ENCODE data around the gene MRTO4.
"Not testable (repeated sequence)": the region's sequence is repeated elsewhere in the genome, so short reads cannot be mapped to it uniquely, and the experiment has no call there.

Gene MRTO4

GRCh38 chr1:19251305-19252196, at the start of gene MRTO4, which contains the start of gene EMC1:
MRTO4 (plus strand) TSS chr1:19251805; CDS start chr1:19251836, 31 bp downstream.
EMC1 (minus strand) TSS chr1:19251524; CDS start chr1:19251509, 15 bp downstream.
- peak; percentile 67 to 77 for DNase-seq

- DNase-seq, result no peak
Measured at GRCh38 chr1:19202396-19202795, 49.2 kb upstream of the MRTO4 start.

- no peak for DNase-seq
Measured at GRCh38 chr1:19203440-19203839, 48.2 kb upstream of the MRTO4 start.

GRCh38 chr1:19204446-19205266, 46.9 kb upstream of the MRTO4 start:
- DNase-seq, result peak in 1 of 2 experiments; percentile 34

GRCh38 chr1:19205403-19205802, 46.2 kb upstream of the MRTO4 start:
- DNase-seq, result no peak

- DNase-seq, result no peak
Measured at GRCh38 chr1:19205845-19206244, 45.8 kb upstream of the MRTO4 start.

- DNase-seq, result no peak
Measured at GRCh38 chr1:19206947-19207346, 44.7 kb upstream of the MRTO4 start.

GRCh38 chr1:19208710-19209438, 42.7 kb upstream of the MRTO4 start:
- no peak for DNase-seq

GRCh38 chr1:19209439-19209989, 42.1 kb upstream of the MRTO4 start:
- peak; percentile 18 to 33 for DNase-seq

- peak; percentile 85 to 88 for DNase-seq
Measured at GRCh38 chr1:19209990-19210771, 41.4 kb upstream of the MRTO4 start, which contains the start of gene UBR4. UBR4 (minus strand) TSS chr1:19210266; CDS start chr1:19210248, 18 bp downstream.

GRCh38 chr1:19210772-19211549, 40.6 kb upstream of the MRTO4 start:
- DNase-seq, result peak; percentile 37 to 45

GRCh38 chr1:19212167-19212566, 39.4 kb upstream of the MRTO4 start:
- no peak for DNase-seq

GRCh38 chr1:19213580-19213979, 38.0 kb upstream of the MRTO4 start:
- no peak for DNase-seq

- DNase-seq, result not testable (repeated sequence)
Measured at GRCh38 chr1:19216585-19216984, 35.0 kb upstream of the MRTO4 start.

- no peak for DNase-seq
Measured at GRCh38 chr1:19219451-19219850, 32.2 kb upstream of the MRTO4 start.

- DNase-seq, result no peak
Measured at GRCh38 chr1:19220080-19220846, 31.3 kb upstream of the MRTO4 start.

- DNase-seq, result no peak
Measured at GRCh38 chr1:19220991-19221390, 30.6 kb upstream of the MRTO4 start.

- no peak for DNase-seq
Measured at GRCh38 chr1:19222573-19222972, 29.0 kb upstream of the MRTO4 start.

- no peak for DNase-seq
Measured at GRCh38 chr1:19222979-19223824, 28.4 kb upstream of the MRTO4 start.

Measured in AML-193 (cell line).